ELF-1 (cell line): ENCODE results near the gene BDH1.

Source experiments
- DNase-seq: peaks from one replicate; pipeline ENCODE4 v3.0.0-alpha.2; 2016; ENCODE audit warnings: low read depth, low spot score

The BDH1 gene

GRCh38 chr3:197507081-197507480, 48.7 kb downstream of the BDH1 start:
- no peak for DNase-seq

GRCh38 chr3:197505796-197506548, 49.8 kb downstream of the BDH1 start:
- peak; percentile 64 for DNase-seq

DNA sequence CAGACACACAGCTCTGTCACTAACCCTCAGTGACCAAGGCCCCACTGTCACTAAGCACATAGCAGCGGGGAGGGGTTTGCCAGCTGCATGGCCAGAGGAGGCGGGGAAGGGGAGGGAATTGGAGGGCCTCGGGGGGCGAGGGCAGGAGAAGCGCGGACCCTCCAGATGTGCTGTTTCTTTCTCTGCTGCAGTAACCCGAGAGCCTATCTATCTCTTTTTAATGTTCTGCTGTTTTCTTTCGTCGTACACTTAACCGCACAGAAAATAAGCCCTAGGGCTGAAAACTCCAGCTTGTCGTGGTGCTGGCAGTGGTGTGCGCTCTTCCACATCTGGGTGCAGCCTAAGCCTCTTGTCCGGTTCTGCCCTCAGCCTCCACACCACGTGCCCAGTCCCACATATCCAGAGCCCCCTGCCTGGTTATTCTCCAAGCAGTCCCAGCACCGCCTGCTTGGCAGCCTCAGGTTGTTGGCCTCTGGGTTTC, 51.1 kb downstream of the BDH1 start:
- no peak for DNase-seq

DNA sequence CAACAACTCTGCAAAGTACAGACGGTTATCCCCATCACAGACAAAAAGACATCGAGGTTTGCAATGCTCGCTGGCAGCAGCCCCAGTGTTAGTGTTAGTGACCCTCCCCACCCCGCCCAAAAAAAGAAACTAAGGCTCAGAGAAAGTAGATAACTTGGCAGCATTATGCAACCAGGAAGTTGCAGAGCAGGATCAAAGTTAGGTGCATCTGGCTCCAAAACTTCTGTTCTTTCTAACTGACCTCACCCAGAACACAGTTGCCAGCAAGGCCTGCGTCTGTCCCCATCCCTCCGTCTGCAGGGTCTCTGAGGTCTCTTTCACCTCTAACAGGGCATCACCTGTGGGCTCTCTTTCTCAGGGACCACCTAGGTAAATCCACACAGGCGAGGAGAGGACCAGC, 51.5 kb downstream of the BDH1 start:
- no peak for DNase-seq

- DNase-seq = no peak
These were observed 52.1 kb downstream of the BDH1 start for GRCh38 chr3:197503652-197504051.

- peak; percentile 80 for DNase-seq
These were observed 53.7 kb downstream of the BDH1 start for GRCh38 chr3:197501879-197502620.

DNA sequence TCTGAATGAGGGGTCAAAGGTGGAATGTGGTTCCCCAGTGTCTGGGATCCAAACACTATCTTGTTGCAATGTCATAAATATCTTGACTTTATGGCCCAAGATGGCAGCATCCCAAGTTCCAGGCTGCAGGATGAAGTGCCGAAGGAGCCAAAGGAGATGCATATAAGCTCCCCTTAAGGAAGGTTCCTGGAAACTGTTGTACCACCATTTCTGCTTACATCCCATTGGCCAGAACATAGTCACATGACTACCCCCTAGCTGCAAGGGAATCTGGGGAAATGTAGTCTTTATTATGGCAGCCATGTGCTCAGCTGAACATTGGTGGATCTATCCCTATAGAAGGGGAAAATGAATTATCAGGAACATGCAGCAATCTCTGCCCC, 54.3 kb downstream of the BDH1 start:
- DNase-seq = no peak

- no peak for DNase-seq
These were observed 55.0 kb downstream of the BDH1 start for GRCh38 chr3:197500812-197501211.

DNA sequence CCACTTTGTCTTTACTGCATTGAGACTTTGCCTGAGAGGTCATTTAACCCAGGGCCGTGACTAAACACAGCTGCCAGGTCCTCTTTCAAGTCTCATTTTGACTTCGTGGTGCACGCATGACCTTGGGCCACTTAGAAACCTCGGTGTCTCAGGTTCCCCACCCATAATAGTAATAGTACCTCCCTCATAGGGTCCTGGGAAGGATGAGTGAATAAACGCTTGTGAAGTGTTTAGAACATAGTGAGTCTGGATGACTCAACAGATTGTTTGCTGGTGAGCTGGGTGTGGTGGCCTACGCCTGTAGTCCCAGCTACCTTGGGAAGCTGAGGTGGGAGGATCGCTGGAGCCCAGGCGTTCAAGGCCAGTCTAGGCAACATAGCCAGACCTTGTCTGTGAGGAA, 56.3 kb downstream of the BDH1 start:
- no peak for DNase-seq

GRCh38 chr3:197498499-197499241, 57.1 kb downstream of the BDH1 start:
- no peak for DNase-seq

GRCh38 chr3:197496746-197497125, 59.0 kb downstream of the BDH1 start:
- no peak for DNase-seq

- DNase-seq = no peak
These were observed 59.6 kb downstream of the BDH1 start for GRCh38 chr3:197495999-197496745.

DNA sequence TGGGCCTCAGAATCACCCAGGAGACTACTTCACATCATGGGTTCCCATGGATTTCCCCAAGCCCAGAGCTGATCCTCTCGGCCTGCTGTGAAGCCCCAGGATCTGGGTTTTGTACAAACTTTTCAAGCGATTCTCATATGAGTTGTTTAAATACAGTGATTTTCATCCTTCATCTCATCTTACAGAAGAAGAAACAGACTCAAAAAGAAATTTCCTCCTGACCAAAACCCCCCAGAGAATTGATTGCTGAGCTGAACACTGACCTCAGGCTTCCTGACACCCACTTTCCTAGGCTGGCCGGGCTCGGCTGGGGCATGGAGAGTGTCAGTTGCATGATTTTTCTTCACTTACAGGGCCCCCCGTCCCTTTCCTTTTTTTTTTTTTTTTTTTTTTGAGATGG, 60.3 kb downstream of the BDH1 start:
- no peak for DNase-seq

- DNase-seq = no peak
These were observed 60.7 kb downstream of the BDH1 start for GRCh38 chr3:197495059-197495455.

DNA sequence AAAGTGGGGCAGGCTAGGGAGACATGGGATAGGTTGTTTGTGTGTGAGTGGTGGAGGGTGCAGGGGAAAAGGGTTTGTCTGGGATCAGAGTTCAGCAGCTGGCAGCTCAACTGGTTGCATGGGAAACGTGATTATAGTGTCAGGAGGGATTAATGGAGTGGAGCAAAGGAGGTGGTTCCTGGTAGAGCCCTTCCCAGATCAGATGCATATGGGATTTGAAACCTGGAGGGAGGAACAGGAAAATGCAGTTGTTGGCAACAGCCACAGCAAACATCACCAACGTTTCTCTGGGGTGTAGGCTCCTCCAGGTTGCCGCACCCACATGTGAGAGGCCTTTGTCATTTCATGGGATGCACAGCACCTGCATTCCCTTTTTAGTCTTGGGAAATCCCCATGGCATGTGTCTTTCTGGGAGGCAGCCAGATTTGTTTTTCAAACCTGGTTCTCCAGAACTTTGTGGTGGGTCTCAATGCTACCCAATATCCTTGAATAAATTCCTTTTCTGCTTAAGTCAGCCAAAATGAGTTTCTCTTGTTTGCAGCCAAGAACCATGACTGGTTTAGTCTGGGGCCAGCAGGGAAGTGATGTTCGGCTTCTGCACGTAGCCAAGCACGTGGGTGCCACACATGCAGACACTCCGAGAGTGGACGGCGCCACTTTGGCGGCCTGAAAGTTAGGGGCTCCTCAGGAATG, 61.3 kb downstream of the BDH1 start:
- DNase-seq = no peak

GRCh38 chr3:197493049-197493448, 62.7 kb downstream of the BDH1 start:
- DNase-seq = no peak

DNA sequence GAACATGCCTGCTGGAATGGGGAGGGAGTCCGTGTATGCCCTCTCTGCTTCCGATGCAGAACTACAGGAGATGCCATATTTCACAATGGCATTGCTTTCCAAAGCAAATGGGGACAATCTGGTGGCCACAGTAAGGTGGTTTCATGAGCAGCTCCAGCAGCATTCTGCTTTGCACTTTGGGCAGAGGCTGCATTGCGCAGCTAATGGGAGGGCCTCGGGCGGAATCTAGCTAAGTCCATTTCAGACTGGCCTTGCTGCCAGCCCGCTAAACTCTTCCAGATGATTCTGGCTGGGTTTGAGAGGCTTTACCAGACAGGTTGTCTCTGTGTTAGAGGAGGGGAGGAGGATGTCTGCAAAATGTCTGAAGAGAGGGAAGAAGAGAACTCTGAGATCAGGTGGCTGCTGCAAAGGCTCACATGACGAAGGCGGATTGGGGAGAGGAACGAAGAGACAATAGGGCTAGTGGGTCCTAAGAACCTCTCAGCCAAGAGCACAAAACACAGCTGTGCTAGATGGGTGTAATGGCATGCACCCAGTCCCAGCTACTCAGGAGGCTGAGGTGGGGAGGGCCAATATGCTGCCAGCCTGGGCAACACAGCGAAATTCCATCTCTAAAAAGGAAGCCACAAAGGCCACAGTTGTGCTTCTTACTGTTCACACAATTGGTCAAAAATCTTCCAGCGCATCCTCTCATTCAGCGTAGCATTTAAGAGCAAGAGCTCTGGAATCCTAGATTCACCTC, 63.7 kb downstream of the BDH1 start:
- DNase-seq = no peak

GRCh38 chr3:197491478-197491877, 64.3 kb downstream of the BDH1 start:
- DNase-seq = no peak

GRCh38 chr3:197490098-197491058, 65.4 kb downstream of the BDH1 start:
- peak; percentile 82 for DNase-seq
